ENCODE measurements around the gene JTB.

- TF ChIP-seq POLR2A (IDR thresholded peaks at IDR 0.05; ENCODE audit: low read depth, low read length) (no peak), SMC3 (IDR thresholded peaks at IDR 0.05; ENCODE audit: low read depth, low read length) (no peak), USF2 (IDR thresholded peaks at IDR 0.05; ENCODE audit: low read depth, low read length) (no peak), CTCF (conservative IDR thresholded peaks at IDR 0.05; ENCODE audit: low read depth, low read length) (no peak), FOS (IDR thresholded peaks at IDR 0.05; ENCODE audit: low read depth, low read length) (no peak)
Observed at GRCh38 chr1:153987621-153988020, 10.1 kb upstream of the JTB start.
